Activated CD8-positive, alpha-beta memory T cell treated with anti-CD3 and anti-CD28 coated beads, Interleukin-2, amount 50 U/mL, for 24 hours (primary cell): ENCODE data around the gene STXBP4.

Source experiments
- DNase-seq: peaks from one replicate; pipeline ENCODE4 v3.0.0-alpha.2; 2020; ENCODE audit errors: extremely low read depth

The STXBP4 gene

GRCh38 chr17:55122114-55122513 lies 153.5 kb downstream of the STXBP4 start:
- DNase-seq, result no peak

DNA sequence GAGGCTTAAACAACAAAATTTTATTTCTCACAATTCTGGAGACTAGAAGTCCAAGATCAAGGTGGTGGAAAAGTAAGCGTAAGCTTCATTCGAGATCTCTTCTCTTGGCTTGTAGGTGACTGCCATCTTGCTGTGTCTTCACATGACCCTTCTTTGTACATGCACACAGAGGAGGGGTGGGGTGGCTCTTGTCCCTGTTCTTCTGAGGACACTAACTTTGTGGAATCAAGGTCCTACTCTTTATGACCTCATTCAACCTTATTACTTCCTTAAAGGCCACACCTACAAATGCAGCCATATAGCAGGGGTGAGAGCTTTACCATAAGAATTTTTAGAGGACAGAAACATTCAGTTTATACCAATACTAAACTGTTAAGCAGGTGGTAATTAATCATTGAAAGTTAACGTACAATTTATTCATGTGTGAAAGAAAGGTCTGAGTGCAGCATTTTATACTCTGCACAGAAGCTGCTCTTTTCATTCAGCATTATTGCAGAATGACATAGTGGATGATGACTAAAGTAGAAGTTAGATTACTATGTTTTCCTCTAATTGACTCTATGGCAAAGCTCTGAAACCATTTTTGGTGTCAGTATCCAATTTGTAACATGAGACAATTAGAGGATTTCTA lies 156.3 kb downstream of the STXBP4 start:
- DNase-seq, result no peak

DNA sequence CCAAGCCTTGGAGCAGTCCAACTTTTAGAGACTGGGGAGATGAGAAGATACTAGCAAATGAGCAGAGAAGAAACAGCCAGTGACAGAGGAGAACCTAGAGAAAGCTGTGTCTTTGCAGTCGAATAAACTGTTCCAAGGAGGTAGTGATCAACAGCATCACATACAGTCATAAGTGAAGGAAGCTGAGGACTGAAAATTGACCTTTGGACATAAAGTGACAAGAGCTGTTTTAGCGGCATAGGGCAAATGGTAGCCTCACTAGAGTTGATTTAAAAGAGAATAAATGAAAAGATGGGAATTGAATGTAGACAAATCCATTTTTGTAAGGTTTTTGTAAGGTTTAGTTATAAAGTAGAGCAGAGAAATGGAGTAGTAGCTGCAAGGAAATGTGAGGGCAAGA lies 165.0 kb downstream of the STXBP4 start:
- DNase-seq, result no peak

GRCh38 chr17:55134486-55135157 lies 166.1 kb downstream of the STXBP4 start:
- DNase-seq, result no peak

DNA sequence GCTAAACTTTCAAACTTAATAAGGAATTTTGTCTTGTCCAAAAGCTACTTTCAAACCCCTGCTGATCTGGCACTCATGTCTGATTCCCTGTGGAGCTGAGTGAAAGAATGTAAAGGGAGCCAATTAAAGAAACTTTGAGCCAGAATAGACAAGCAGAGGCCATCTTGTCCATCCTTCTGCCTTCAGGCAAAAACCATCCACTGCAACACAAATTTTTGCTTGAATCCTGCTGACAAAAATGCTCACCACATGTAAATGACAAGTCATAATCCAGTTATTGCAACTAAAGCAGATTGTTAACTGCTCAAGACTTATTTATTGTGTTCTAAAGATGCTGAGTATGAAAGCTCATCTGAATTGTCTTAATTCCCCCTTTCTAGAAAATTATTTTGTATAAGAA lies 172.2 kb downstream of the STXBP4 start:
- no peak for DNase-seq

- DNase-seq, result no peak
These were observed 176.0 kb downstream of the STXBP4 start for GRCh38 chr17:55144518-55144917.

GRCh38 chr17:55149485-55149884 lies 180.9 kb downstream of the STXBP4 start:
- no peak for DNase-seq

DNA sequence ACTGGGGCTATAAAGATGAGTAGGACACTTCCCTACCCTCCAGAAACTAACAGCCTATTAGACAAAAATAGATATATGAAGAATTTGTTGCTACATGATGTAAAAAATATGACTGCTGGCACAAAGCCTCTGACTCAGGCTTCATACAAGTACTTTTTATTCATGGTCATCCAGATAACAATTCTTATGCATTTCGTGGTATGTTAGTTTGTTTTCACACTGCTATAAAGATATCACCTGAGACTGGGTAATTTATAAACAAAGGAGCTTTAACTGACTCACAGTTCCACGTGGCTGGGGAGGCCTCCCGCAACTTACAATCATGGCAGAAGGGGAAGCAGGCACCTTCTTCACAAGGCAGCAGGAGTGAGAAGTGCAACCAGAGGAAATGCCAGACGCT lies 183.7 kb downstream of the STXBP4 start:
- no peak for DNase-seq

- DNase-seq, result no peak
These were observed 185.5 kb downstream of the STXBP4 start for GRCh38 chr17:55154101-55154500.

DNA sequence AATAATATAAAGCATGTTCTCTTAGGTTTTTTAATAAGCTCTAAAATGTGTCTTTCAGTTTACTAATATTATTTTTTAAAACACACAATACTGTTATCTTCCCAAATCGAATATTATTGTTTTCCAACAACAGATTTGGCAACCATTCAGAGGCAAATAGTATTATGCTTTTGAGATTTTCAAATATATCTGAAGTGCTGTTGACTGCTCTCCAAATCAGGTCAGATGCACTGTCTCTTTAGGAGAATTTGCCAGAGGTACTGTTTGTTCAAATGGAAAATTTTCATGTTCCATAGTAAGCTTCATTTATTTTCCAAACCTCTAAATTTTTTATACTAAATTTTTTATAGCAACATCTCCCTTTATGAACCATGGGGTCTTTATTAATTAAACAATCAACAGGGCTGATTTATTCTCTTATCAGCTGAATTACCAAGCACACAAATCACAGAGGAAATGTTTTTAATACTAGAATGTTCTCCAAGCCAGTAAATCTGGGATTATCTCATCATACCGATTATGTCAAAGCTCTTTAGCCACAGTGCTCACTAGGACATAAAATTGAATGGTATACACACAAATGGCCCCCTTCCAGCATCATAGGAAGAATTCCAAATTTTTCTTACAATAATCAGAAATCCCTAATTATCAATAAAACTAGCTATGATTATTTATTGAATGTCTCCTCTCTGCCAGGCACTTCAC lies 187.4 kb downstream of the STXBP4 start:
- DNase-seq, result no peak

DNA sequence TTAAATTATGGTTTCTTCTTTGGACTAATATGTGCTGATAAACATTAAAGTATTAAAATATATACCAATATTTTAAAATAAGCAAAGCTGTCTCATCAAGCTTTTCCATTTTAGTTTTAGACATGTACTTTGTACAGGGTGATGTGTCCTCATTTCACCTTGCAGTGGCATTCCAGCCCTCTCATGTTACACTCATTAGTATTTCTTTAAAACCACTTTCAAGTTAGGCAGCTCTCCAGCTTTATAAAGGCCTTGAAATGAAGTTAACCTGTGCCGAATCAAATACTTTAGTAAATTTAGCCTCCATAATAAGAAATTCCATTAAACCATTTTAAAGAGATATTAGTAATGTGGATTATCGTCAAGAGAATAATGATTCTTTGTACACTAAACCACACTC lies 188.6 kb downstream of the STXBP4 start:
- no peak for DNase-seq

GRCh38 chr17:55158439-55158838 lies 189.9 kb downstream of the STXBP4 start:
- no peak for DNase-seq

- no peak for DNase-seq
These were observed 190.7 kb downstream of the STXBP4 start for GRCh38 chr17:55159251-55159650.

- no peak for DNase-seq
These were observed 191.9 kb downstream of the STXBP4 start for GRCh38 chr17:55160501-55160900.

- DNase-seq, result no peak
These were observed 193.5 kb downstream of the STXBP4 start for GRCh38 chr17:55161935-55162555.

DNA sequence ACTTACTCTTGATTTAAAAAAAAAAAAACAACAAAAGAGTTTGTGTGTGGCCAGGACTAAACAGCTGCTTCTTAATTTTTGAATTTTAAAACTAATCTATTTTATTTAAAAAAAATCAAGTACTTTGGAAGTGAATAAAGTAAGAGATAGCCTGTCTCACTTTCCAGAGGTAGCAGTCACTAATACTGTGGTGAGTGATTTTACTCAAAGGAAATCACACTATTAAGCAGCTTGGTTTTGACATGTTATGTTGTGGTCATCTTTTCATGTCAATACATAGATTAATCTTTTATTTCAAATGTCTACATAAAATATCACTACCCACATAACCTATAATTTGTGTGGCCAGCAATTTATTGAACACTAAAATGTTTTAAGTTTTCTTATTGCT lies 194.0 kb downstream of the STXBP4 start:
- DNase-seq, result no peak

- no peak for DNase-seq
These were observed 194.8 kb downstream of the STXBP4 start for GRCh38 chr17:55163408-55163807.

GRCh38 chr17:55166506-55166905 lies 197.9 kb downstream of the STXBP4 start:
- DNase-seq, result no peak

- no peak for DNase-seq
These were observed 198.6 kb downstream of the STXBP4 start for GRCh38 chr17:55167024-55167725.

DNA sequence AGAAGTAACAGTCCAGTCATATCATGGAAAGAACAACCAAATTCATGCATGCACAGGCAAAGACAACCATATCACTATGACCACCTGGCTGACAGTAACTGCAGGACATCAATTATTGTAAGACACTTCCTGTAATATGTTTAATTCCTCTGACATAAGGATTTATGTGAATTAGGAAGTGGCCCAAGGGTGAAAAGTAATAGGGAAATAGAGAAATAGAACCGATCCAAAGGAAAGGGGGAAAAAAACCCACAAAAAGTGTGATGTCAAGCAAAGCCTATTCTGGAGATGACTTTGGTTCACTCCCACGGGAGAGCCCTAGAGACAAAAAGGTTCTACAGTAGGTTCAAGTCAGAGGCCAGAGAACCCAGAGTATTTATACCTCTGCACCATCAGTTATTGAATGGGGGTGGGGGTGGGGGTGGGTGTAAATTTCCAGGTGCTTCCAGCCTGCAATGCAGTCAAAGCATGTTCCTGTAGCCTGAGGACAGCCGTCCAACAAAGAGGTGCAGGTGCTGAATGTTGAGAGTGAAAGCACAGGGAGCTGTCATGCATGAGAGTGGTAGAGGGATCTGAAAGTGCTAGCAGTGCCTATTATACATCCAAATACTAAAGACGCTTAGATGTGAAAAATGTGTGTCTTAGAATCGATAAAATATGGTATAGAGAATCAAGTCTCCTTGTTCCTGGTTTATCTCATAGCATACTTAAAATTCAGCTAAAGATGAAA lies 200.6 kb downstream of the STXBP4 start:
- DNase-seq, result no peak

DNA sequence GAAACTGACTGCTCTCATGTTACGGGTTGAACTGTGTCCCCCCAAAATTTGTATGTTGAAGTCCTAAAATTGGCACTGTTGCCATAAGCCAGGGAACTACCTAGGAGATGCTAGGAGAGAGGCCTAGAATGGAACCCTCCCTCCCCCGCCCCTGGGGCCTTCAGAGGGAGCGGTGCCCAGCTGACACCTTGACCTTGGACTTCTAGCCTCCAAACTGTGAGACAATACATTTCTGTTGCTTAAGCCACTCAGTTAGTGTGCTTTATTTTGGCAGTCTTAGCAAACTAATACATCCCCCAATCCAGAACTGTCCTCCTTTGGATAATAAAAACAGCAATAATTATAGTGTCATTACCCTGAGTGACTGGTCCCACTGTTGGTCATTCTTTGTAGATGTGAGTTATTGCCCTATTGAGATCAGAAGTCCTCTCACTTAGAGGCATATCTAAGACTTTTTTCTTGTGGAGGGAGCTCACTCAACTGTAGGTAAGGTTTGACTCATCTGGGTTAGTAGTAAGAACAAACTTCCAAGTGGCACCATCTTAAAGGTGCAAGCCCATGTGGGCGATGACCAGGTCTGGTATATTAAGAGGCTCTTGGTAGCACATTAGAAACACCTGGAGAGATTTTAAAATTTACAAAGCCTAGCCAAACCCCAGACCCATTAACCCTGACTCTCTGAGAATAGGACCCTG lies 203.2 kb downstream of the STXBP4 start:
- DNase-seq, result no peak
